Activated CD4-positive, alpha-beta T cell treated with anti-CD3 and anti-CD28 coated beads, Interleukin-2, amount 50 U/mL, for 48 hours (primary cell): Measurements from ENCODE around the gene DNAJB1.
A peak's percentile ranks its signal among the peaks of the same experiment; 100 is the strongest.
"Not testable (repeated sequence)": the region's sequence is repeated elsewhere in the genome, so short reads cannot be mapped to it uniquely, and the experiment has no call there.

Experiments
- DNase-seq, 2 experiments: peaks; one replicate each; pipeline ENCODE4 v3.0.0-alpha.2; 2020

The DNAJB1 gene

GRCh38 chr19:14517840-14518505 is at the start of gene DNAJB1:
Gene DNAJB1 (minus strand): TSS chr19:14518397. CDS start chr19:14518349, 48 bp downstream.
- peak; percentile 68 to 77 for DNase-seq

- no peak for DNase-seq
Observed at GRCh38 chr19:14567079-14567478, 48.9 kb upstream of the DNAJB1 start.

- DNase-seq, result no peak
Observed at GRCh38 chr19:14566712-14567077, 48.5 kb upstream of the DNAJB1 start.

GRCh38 chr19:14565765-14566711 is 47.8 kb upstream of the DNAJB1 start:
- DNase-seq, result no peak

- no peak for DNase-seq
Observed at GRCh38 chr19:14565298-14565679, 47.1 kb upstream of the DNAJB1 start.

- DNase-seq, result not testable (repeated sequence)
Observed at GRCh38 chr19:14564652-14565297, 46.6 kb upstream of the DNAJB1 start.

- DNase-seq, result peak; percentile 60 to 61
Observed at GRCh38 chr19:14563989-14564651, 45.9 kb upstream of the DNAJB1 start.

GRCh38 chr19:14563590-14563926 is 45.4 kb upstream of the DNAJB1 start:
- no peak for DNase-seq

GRCh38 chr19:14562660-14563589 is 44.7 kb upstream of the DNAJB1 start:
- DNase-seq, result no peak

- DNase-seq, result no peak
Observed at GRCh38 chr19:14561847-14562351, 43.7 kb upstream of the DNAJB1 start.

- DNase-seq, result no peak
Observed at GRCh38 chr19:14561249-14561648, 43.1 kb upstream of the DNAJB1 start.

- DNase-seq, result no peak
Observed at GRCh38 chr19:14560776-14561108, 42.5 kb upstream of the DNAJB1 start.

GRCh38 chr19:14559916-14560775 is 41.9 kb upstream of the DNAJB1 start:
- DNase-seq, result no peak

- no peak for DNase-seq
Observed at GRCh38 chr19:14558370-14559066, 40.3 kb upstream of the DNAJB1 start.

GRCh38 chr19:14556662-14557188 is 38.5 kb upstream of the DNAJB1 start:
- peak; percentile 82 to 85 for DNase-seq

GRCh38 chr19:14555918-14556661 is 37.9 kb upstream of the DNAJB1 start:
- no peak for DNase-seq

- DNase-seq, result no peak
Observed at GRCh38 chr19:14554382-14554812, 36.2 kb upstream of the DNAJB1 start.

GRCh38 chr19:14553939-14554243 is 35.7 kb upstream of the DNAJB1 start:
- no peak for DNase-seq
